ENCODE measurements around the gene CUBN. TPM values are rescaled to one million over a fixed set of nuclear protein-coding genes. Genes with fewer than 3 reads are reported as not detected.

Gene CUBN
- total and polyA plus RNA-seq, 2 of the 13 experiments (the other 11 are each of a cell fraction or from before 2014, with no cell fraction given) = 0.27 to 0.32 TPM

DNA sequence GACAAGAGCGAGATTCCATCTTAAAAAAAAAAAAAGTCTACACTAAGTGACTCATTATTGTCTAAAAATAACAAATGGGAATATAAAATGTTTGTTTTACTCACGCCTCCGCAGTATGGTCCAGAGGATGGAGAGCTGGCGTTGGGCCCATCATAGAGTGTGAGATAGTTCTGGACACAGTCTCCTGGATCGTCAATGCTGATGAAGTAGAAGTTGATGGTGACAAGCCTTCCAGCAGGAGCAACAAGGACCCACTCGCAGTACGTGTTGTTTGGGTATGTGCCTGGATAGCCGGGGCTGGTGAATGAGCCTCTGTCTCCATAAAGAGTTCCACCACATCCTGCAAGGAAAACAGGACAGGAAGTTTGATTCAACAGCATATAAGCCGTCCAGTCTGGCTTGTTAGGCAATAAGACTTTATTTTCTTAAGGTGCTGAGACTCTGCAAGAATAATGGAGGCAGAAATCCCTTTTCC is 300.9 kb downstream of the CUBN start:
- CTCF ChIA-PET (ENCODE audit: low intra/inter-chr PET ratio, low total read pairs) = interaction anchor here (1.3 to 1.7 kb wide), 3 partner anchors 402 to 602 kb away, joined by 3 to 9 read pairs (median 6); no protein-coding TSS in a partner anchor
- POLR2A ChIA-PET = no interaction called here
- no peak for DNase-seq (ENCODE audit: low spot score)

More for the DNA sequence above, 300.9 kb downstream of the CUBN start:
- in situ Hi-C loops (cut with HindIII; ENCODE audit: extremely low pct_ligation_motif_present, low pct_unique_long_range_greater_than_20kb) = loop anchor here (25.0 kb wide), 1 partner anchor 609 kb away; no protein-coding TSS in a partner anchor
- no peak overlapping the region for H3K4me2 ChIP-seq (ENCODE audit: low read depth, low read length)
- 64% methylated on average over 9 of the region's 9 CpGs for WGBS (ENCODE audit: low lambda C conversion rate)
- H3K9ac ChIP-seq (ENCODE audit: insufficient read depth, low read depth, low read length) = no peak overlapping the region
- no peaks in the 10 kb centered on the region for H4K20me1 ChIP-seq (ENCODE audit: insufficient read depth, low read length)
- ATAC-seq = no peak
- no peak overlapping the region for H3K27ac ChIP-seq (ENCODE audit: extremely low read length, insufficient read depth, low read length)
- H3K36me3 ChIP-seq (replicated peaks in 1 of 2; ENCODE audit: control insufficient read depth in 1 of 2, insufficient read depth in 2 of 2, low read length in 2 of 2) = no peaks in the 10 kb centered on the region
- H3K79me2 ChIP-seq (ENCODE audit: insufficient read depth, low read length) = no peaks in the 10 kb centered on the region
- no peaks in the 10 kb centered on the region; a peak in 1 of 5 replicates for H3K27me3 ChIP-seq (ENCODE audit: control insufficient read depth in 1 of 2, insufficient read depth in 2 of 2, low read length in 2 of 2)
- no peak for FAIRE-seq
- no peaks in the 10 kb centered on the region for H3K9me3 ChIP-seq (ENCODE audit: low read length)
- H2AFZ ChIP-seq (ENCODE audit: low read length) = no peak overlapping the region
- intact Hi-C loops (cut with micrococcal nuclease; ENCODE audit: unreplicated experiment) = loop anchor here (1.0 kb wide), 2 partner anchors 429 to 602 kb away; no protein-coding TSS in a partner anchor
- TF ChIP-seq SNRNP70 (IDR thresholded peaks at IDR 0.05; ENCODE audit: low read depth, low read length) = no peak
- TF ChIP-seq GATAD2A (CRISPR knock-in tag; IDR thresholded peaks at IDR 0.05) = no peak
- no peak for TF ChIP-seq ZNF883 (CRISPR knock-in tag; IDR thresholded peaks at IDR 0.05; ENCODE audit: not compliant biosample characterization)
- TF ChIP-seq ADNP (CRISPR knock-in tag; IDR thresholded peaks at IDR 0.05) = no peak
- TF ChIP-seq, protein P1, sequence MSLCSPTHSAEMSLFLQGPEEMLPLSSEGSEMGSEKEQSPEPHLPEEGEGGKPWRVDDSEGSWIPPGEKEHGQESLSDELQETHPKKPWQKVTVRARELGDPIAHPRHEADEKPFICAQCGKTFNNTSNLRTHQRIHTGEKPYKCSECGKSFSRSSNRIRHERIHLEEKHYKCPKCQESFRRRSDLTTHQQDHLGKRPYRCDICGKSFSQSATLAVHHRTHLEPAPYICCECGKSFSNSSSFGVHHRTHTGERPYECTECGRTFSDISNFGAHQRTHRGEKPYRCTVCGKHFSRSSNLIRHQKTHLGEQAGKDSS (CRISPR knock-in tag; IDR thresholded peaks at IDR 0.05; ENCODE audit: borderline replicate concordance, low read depth) = no peak
- TF ChIP-seq, protein P2, sequence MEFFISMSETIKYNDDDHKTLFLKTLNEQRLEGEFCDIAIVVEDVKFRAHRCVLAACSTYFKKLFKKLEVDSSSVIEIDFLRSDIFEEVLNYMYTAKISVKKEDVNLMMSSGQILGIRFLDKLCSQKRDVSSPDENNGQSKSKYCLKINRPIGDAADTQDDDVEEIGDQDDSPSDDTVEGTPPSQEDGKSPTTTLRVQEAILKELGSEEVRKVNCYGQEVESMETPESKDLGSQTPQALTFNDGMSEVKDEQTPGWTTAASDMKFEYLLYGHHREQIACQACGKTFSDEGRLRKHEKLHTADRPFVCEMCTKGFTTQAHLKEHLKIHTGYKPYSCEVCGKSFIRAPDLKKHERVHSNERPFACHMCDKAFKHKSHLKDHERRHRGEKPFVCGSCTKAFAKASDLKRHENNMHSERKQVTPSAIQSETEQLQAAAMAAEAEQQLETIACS (CRISPR knock-in tag; IDR thresholded peaks at IDR 0.05) = no peak
- TF ChIP-seq JUNB (CRISPR knock-in tag; IDR thresholded peaks at IDR 0.05; ENCODE audit: borderline replicate concordance) = no peak
- TF ChIP-seq, protein P3, sequence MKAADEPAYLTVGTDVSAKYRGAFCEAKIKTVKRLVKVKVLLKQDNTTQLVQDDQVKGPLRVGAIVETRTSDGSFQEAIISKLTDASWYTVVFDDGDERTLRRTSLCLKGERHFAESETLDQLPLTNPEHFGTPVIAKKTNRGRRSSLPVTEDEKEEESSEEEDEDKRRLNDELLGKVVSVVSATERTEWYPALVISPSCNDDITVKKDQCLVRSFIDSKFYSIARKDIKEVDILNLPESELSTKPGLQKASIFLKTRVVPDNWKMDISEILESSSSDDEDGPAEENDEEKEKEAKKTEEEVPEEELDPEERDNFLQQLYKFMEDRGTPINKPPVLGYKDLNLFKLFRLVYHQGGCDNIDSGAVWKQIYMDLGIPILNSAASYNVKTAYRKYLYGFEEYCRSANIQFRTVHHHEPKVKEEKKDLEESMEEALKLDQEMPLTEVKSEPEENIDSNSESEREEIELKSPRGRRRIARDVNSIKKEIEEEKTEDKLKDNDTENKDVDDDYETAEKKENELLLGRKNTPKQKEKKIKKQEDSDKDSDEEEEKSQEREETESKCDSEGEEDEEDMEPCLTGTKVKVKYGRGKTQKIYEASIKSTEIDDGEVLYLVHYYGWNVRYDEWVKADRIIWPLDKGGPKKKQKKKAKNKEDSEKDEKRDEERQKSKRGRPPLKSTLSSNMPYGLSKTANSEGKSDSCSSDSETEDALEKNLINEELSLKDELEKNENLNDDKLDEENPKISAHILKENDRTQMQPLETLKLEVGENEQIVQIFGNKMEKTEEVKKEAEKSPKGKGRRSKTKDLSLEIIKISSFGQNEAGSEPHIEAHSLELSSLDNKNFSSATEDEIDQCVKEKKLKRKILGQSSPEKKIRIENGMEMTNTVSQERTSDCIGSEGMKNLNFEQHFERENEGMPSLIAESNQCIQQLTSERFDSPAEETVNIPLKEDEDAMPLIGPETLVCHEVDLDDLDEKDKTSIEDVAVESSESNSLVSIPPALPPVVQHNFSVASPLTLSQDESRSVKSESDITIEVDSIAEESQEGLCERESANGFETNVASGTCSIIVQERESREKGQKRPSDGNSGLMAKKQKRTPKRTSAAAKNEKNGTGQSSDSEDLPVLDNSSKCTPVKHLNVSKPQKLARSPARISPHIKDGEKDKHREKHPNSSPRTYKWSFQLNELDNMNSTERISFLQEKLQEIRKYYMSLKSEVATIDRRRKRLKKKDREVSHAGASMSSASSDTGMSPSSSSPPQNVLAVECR (CRISPR knock-in tag; IDR thresholded peaks at IDR 0.05; ENCODE audit: borderline replicate concordance) = no peak
- TF ChIP-seq ZNF329 (CRISPR knock-in tag; IDR thresholded peaks at IDR 0.05; ENCODE audit: low read depth) = no peak
- no peak for TF ChIP-seq HMG20A (CRISPR knock-in tag; IDR thresholded peaks at IDR 0.05; ENCODE audit: borderline replicate concordance)
- TF ChIP-seq HDAC6 (IDR thresholded peaks at IDR 0.05; ENCODE audit: low read depth, low read length) = no peak
- TF ChIP-seq TEAD2 (CRISPR knock-in tag; IDR thresholded peaks at IDR 0.05) = no peak
- TF ChIP-seq ZNF501 (CRISPR knock-in tag; IDR thresholded peaks at IDR 0.05) = no peak
- no peak for TF ChIP-seq KAT7 (CRISPR knock-in tag; IDR thresholded peaks at IDR 0.05; ENCODE audit: borderline replicate concordance)
- no peak for TF ChIP-seq SOX13 (IDR thresholded peaks at IDR 0.05)
- no peak for TF ChIP-seq SOX13 (CRISPR knock-in tag; conservative IDR thresholded peaks at IDR 0.05 in 1 of 2, IDR thresholded peaks at IDR 0.05 in 1 of 2)
- no peak for TF ChIP-seq JUN (CRISPR knock-in tag; IDR thresholded peaks at IDR 0.05)
- no peak for TF ChIP-seq HOXA7 (CRISPR knock-in tag; IDR thresholded peaks at IDR 0.05)
- no peak for TF ChIP-seq HNF4G (IDR thresholded peaks at IDR 0.05; ENCODE audit: borderline replicate concordance, low read depth, low read length)
- TF ChIP-seq HNF4G (CRISPR knock-in tag; IDR thresholded peaks at IDR 0.05; ENCODE audit: borderline replicate concordance, low read depth) = no peak
- no peak overlapping the region for H3K4me3 ChIP-seq (replicated peaks in 1 of 3; ENCODE audit: insufficient read depth in 1 of 3, low read depth in 2 of 3, low read length in 3 of 3)
- BruUV-seq (replicated peaks) = no TSS peak
- H3K4me1 ChIP-seq (ENCODE audit: insufficient read depth, low read length) = no peaks in the 10 kb centered on the region
